SK-N-MC (cell line): ENCODE measurements around the gene PPARG.

ENCODE experiments used
- EZH2 ChIP-seq: fragments of 200-600 bp; sonication (generic); IDR thresholded peaks from one replicate; pipeline ENCODE4 v1.6.1; 2017; ENCODE audit warnings: antibody characterized with exemption
- POLR2AphosphoS5 ChIP-seq: IDR thresholded peaks from 2 replicates; pipeline ENCODE4 v1.6.1; 2012; ENCODE audit warnings: mild to moderate bottlenecking, low read depth, low read length, borderline replicate concordance

- TF ChIP-seq POLR2AphosphoS5, result no peak
- TF ChIP-seq EZH2, result no peak
These were observed 7.6 kb downstream of the PPARG start for GRCh38 chr3:12296511-12296910.
